M059J (cell line): Measurements from ENCODE around the gene SEC24A. TPM values are rescaled to one million over a fixed set of nuclear protein-coding genes. Genes with fewer than 3 reads are reported as not detected.
"Not testable (repeated sequence)": the region's sequence is repeated elsewhere in the genome, so short reads cannot be mapped to it uniquely, and the experiment has no call there.

Experiments
- DNase-seq: peaks from one replicate; pipeline ENCODE4 v3.0.0-alpha.2; 2012; ENCODE audit warnings: low read depth
- total RNA-seq: library from RNA; depleted of rRNA; stranded (reverse); fragments of >200 nt; shearing (Covaris generic); gene quantifications from 2 replicates; pipeline ENCODE4 v1.2.3, GENCODE V29; 2014

SEC24A gene
- total RNA-seq, 1 experiment from 2014 or later, result 40.6 TPM

- DNase-seq, result peak; percentile 39
Measured at GRCh38 chr5:134649163-134649835, 714 bp downstream of the SEC24A start.

GRCh38 chr5:134650660-134651059 is 2.1 kb downstream of the SEC24A start:
- not testable (repeated sequence) for DNase-seq

GRCh38 chr5:134651531-134651930 is 2.9 kb downstream of the SEC24A start:
- DNase-seq, result peak; percentile 22

- DNase-seq, result no peak
Measured at GRCh38 chr5:134656690-134657089, 8.1 kb downstream of the SEC24A start.

GRCh38 chr5:134659456-134659855 is 10.9 kb downstream of the SEC24A start:
- no peak for DNase-seq

GRCh38 chr5:134659922-134660321 is 11.3 kb downstream of the SEC24A start:
- DNase-seq, result no peak

GRCh38 chr5:134662971-134663370 is 14.4 kb downstream of the SEC24A start:
- DNase-seq, result no peak

- no peak for DNase-seq
Measured at GRCh38 chr5:134664448-134664847, 15.9 kb downstream of the SEC24A start.

- DNase-seq, result peak; percentile 56
Measured at GRCh38 chr5:134673546-134673945, 25.0 kb downstream of the SEC24A start.

GRCh38 chr5:134677357-134677756 is 28.8 kb downstream of the SEC24A start:
- not testable (repeated sequence) for DNase-seq

GRCh38 chr5:134690144-134690543 is 41.6 kb downstream of the SEC24A start:
- not testable (repeated sequence) for DNase-seq

- no peak for DNase-seq
Measured at GRCh38 chr5:134692722-134693121, 44.1 kb downstream of the SEC24A start.

- no peak for DNase-seq
Measured at GRCh38 chr5:134708301-134708700, 59.7 kb downstream of the SEC24A start.

- DNase-seq, result peak; percentile 8
Measured at GRCh38 chr5:134714120-134714519, 65.5 kb downstream of the SEC24A start.

GRCh38 chr5:134714541-134714940 is 66.0 kb downstream of the SEC24A start:
- no peak for DNase-seq

- not testable (repeated sequence) for DNase-seq
Measured at GRCh38 chr5:134715466-134715865, 66.9 kb downstream of the SEC24A start.

- DNase-seq, result no peak
Measured at GRCh38 chr5:134724872-134725271, 76.3 kb downstream of the SEC24A start.

- DNase-seq, result no peak
Measured at GRCh38 chr5:134732819-134733218, 84.2 kb downstream of the SEC24A start.

GRCh38 chr5:134735243-134735642 is 86.7 kb downstream of the SEC24A start:
- DNase-seq, result no peak

GRCh38 chr5:134736173-134736812 is 87.7 kb downstream of the SEC24A start:
- no peak for DNase-seq

GRCh38 chr5:134738133-134738962 is 89.8 kb downstream of the SEC24A start, which contains the start of gene CAMLG:
TSS of gene CAMLG (plus strand) at chr5:134738548. CDS start at chr5:134738621, 73 bp downstream.
- peak; percentile 97 for DNase-seq

GRCh38 chr5:134738963-134739661 is 90.5 kb downstream of the SEC24A start:
- DNase-seq, result peak; percentile 64
